DOHH2 (cell line): ENCODE measurements around the gene LPCAT2.

Source experiments
- CTCF ChIP-seq: fragments of 200-600 bp; sonication (generic); IDR thresholded peaks from one replicate; pipeline ENCODE4 v1.5.1; 2014; ENCODE audit warnings: antibody characterized with exemption, mild to moderate bottlenecking, low read depth, low read length; ENCODE audit not compliant: poor library complexity, severe bottlenecking
- EZH2phosphoT487 ChIP-seq: fragments of 200-600 bp; sonication (generic); IDR thresholded peaks from 2 replicates; pipeline ENCODE4 v1.6.1; 2017; ENCODE audit warnings: borderline replicate concordance, mild to moderate bottlenecking, antibody characterized with exemption, low read length, moderate library complexity, mixed read lengths

- no peak for TF ChIP-seq CTCF
- TF ChIP-seq EZH2phosphoT487: no peak
These were observed 2.8 kb upstream of the LPCAT2 start for GRCh38 chr16:55506083-55506482.
